ENCODE data around the gene ZNF74. TPM values are rescaled to one million over a fixed set of nuclear protein-coding genes. Genes with fewer than 3 reads are reported as not detected.
"Not testable (repeated sequence)": the region's sequence is repeated elsewhere in the genome, so short reads cannot be mapped to it uniquely, and the experiment has no call there.

The ZNF74 gene
- total RNA-seq, 1 donor from 2014 or later, result 19.5 TPM

GRCh38 chr22:20376281-20376680, 17.7 kb upstream of the ZNF74 start:
- not testable (repeated sequence) for DNase-seq

GRCh38 chr22:20376983-20377382, 17.0 kb upstream of the ZNF74 start:
- DNase-seq, result not testable (repeated sequence)

GRCh38 chr22:20378110-20378509, 15.8 kb upstream of the ZNF74 start:
- no peak for DNase-seq

- not testable (repeated sequence) for DNase-seq
Measured at GRCh38 chr22:20378684-20379083, 15.3 kb upstream of the ZNF74 start.

GRCh38 chr22:20380486-20380885, 13.5 kb upstream of the ZNF74 start:
- no peak for DNase-seq

GRCh38 chr22:20383538-20383937, 10.4 kb upstream of the ZNF74 start:
- DNase-seq, result no peak

GRCh38 chr22:20384171-20384570, 9.8 kb upstream of the ZNF74 start:
- no peak for DNase-seq

- DNase-seq, result no peak
Measured at GRCh38 chr22:20384865-20385264, 9.1 kb upstream of the ZNF74 start.

GRCh38 chr22:20386336-20386735, 7.6 kb upstream of the ZNF74 start:
- DNase-seq, result no peak

GRCh38 chr22:20386972-20387371, 7.0 kb upstream of the ZNF74 start:
- no peak for DNase-seq

- DNase-seq, result no peak
Measured at GRCh38 chr22:20388200-20388599, 5.8 kb upstream of the ZNF74 start.

- DNase-seq, result no peak
Measured at GRCh38 chr22:20389288-20389687, 4.7 kb upstream of the ZNF74 start.

GRCh38 chr22:20390394-20390907, 3.5 kb upstream of the ZNF74 start:
- no peak for DNase-seq

GRCh38 chr22:20391222-20391621, 2.7 kb upstream of the ZNF74 start:
- no peak for DNase-seq

GRCh38 chr22:20392365-20392881, 1.5 kb upstream of the ZNF74 start:
- not testable (repeated sequence) for DNase-seq

- DNase-seq, result no peak
Measured at GRCh38 chr22:20392983-20393704, 807 bp upstream of the ZNF74 start.

- DNase-seq, result no peak
Measured at GRCh38 chr22:20395181-20395906, 1.4 kb downstream of the ZNF74 start.

- no peak for DNase-seq
Measured at GRCh38 chr22:20395907-20396287, 1.9 kb downstream of the ZNF74 start.

GRCh38 chr22:20396639-20397038, 2.7 kb downstream of the ZNF74 start:
- DNase-seq, result no peak

- no peak for DNase-seq
Measured at GRCh38 chr22:20397498-20397897, 3.5 kb downstream of the ZNF74 start.

- no peak for DNase-seq
Measured at GRCh38 chr22:20398420-20398819, 4.5 kb downstream of the ZNF74 start.

GRCh38 chr22:20399866-20400605, 6.1 kb downstream of the ZNF74 start:
- no peak for DNase-seq

All from tongue (tissue), 2 donors.